HG02798 (cell line): Measurements from ENCODE around the gene LRP1B.
"Not testable (repeated sequence)": the region's sequence is repeated elsewhere in the genome, so short reads cannot be mapped to it uniquely, and the experiment has no call there.

ENCODE experiments used
- ATAC-seq: cut with Tn5 transposase; IDR thresholded peaks from one replicate; pipeline ENCODE4 v1.9.1; 2021; ENCODE audit warnings: mild to moderate bottlenecking; ENCODE audit not compliant: unreplicated experiment, poor library complexity

Gene LRP1B

DNA sequence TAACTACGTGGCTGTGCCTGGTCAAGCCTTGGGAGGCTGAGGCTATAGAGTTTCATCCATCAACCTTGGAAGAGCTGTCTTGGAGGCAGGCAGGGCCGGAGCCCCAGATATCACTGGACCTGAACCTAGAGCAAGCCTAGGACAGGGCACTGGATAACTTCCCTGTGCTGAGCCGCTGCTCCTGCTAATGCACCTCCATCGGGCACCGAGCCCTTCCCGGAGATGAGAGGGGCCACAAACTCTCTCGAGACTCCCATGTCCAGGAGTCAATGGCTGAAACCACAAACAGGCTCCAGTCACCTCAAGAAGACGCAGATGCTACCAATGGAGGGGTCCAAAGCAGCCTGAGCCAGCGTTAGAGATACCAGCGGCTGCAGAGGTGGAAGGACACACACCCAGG is 866.0 kb downstream of the LRP1B start:
- no peak for ATAC-seq

DNA sequence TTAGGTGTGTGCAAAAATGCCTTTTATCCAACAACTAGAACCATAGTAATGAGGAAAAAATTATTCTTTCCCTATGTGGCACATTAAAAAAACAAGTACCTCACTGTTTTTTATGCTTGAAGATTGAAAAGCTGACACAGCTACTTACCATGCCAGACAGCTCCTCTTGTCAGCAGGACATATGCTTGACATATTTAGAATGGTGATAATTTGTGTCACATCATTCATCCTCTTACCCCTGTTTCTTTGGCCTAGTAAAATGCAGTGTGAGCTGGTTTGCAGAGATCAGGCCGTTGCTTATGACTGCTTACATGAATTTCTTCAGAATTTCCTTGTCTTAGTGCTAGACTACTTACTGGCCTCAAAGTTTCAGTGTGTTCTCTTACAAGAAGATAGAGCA is 869.9 kb downstream of the LRP1B start:
- no peak for ATAC-seq

DNA sequence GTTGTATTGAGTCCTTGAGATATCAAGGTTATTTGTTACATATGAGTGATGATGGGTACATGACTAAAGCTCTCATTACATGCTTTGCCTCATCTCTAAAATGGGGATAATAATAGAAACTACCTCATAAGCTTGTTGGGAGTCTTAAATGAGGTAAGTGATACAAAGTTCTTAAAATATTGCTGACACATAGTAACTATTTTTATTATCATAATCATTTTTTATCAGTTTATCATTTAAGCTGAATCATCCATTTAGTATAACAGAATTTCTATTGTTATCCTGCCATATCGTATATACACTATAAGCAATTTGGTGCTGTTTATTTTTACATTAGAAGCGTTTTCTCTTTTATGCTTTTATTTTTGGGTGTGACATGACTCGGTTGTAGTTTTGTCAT is 871.1 kb downstream of the LRP1B start:
- ATAC-seq, result no peak

GRCh38 chr2:141242008-141242407 is 888.8 kb downstream of the LRP1B start:
- no peak for ATAC-seq

GRCh38 chr2:141226560-141226959 is 904.3 kb downstream of the LRP1B start:
- ATAC-seq, result no peak

DNA sequence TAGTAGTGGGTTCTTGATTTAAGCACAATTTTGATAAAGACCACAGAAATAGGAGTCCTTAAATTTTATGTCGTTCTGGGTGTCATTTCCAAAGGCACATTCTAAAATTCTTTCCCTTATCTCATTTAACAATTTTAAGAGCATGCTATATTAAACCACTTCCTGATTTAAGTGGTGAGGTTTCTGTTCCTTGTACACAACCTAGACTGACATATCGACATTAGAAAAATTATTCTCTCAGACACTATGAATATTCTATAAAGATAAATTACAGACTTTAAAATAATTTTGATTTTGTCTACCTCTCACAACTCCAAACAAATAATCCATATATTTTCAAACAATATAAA is 923.8 kb downstream of the LRP1B start:
- no peak for ATAC-seq

DNA sequence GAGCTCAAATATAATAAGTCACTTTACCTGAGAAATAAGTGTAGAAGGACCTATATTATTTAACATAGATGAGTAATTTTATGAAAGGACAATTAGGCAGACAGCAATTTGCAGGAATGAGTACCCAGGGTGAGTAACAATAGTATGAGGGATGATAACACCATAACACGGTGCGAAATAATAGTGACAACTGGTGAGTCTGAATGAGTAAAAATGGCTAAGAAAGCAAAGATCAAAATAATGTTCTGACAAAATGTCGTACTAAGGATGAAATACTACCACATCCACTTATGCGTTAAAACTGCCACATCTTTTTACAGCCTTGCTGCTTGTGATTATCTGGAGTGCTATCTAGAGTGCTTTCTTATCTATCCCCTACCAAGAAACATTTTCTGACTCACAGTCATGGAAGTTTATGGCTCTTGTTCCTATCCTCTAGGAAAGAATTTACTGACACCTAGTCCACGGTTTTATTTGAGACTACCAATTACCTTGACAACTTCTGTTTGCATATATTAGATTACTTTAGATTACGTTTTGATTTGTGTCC is 929.7 kb downstream of the LRP1B start:
- ATAC-seq, result no peak

GRCh38 chr2:141200191-141200590 is 930.6 kb downstream of the LRP1B start:
- no peak for ATAC-seq

GRCh38 chr2:141199711-141200110 is 931.1 kb downstream of the LRP1B start:
- ATAC-seq, result no peak

DNA sequence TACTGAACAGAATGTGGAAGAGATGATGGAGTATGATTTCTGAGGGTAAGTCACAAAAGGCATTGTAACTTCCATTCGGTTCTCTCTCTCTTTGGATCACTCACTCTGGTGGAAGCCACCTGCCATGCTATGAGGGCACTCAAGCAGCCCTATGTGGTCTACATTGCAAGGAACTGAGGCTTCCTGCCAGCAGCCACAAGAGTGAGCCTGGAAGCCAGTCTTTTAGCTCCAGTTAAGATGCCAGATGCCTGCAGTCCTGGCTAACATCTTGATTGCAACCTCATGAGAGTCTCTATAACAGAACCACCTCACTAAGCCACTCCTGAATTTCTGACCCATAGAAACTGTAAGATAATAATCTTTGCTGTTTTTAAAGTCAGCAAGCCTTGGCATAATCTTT is 935.7 kb downstream of the LRP1B start:
- no peak for ATAC-seq

GRCh38 chr2:141187075-141187439 is 943.8 kb downstream of the LRP1B start:
- ATAC-seq, result no peak

GRCh38 chr2:141186413-141187074 is 944.3 kb downstream of the LRP1B start:
- no peak for ATAC-seq

- no peak for ATAC-seq
Measured at GRCh38 chr2:141182246-141182645, 948.6 kb downstream of the LRP1B start.

- ATAC-seq, result not testable (repeated sequence)
Measured at GRCh38 chr2:141169117-141169516, 961.7 kb downstream of the LRP1B start.

GRCh38 chr2:141162314-141162713 is 968.5 kb downstream of the LRP1B start:
- ATAC-seq, result no peak

- ATAC-seq, result no peak
Measured at GRCh38 chr2:141151611-141152286, 979.1 kb downstream of the LRP1B start.

DNA sequence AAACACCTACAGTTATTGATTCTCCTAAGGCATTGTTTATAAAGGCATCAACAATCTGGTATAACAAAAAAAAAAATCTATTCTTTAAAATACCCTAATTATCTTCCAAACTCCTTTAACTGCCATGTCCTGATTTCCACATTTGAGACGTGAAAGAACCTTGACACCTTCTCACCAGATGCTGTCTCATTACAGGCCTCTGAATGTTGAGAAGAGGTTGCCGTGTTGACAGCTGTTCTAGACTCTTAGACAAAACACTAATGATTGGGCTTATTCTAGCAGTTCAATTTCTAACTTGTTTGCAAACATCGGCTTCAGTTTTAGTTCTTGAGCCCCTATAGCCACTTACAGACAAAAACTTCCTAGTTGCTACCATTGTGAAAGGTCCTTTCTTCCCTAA is 988.8 kb downstream of the LRP1B start:
- ATAC-seq, result no peak

- no peak for ATAC-seq
Measured at GRCh38 chr2:141137122-141137693, 993.6 kb downstream of the LRP1B start.

DNA sequence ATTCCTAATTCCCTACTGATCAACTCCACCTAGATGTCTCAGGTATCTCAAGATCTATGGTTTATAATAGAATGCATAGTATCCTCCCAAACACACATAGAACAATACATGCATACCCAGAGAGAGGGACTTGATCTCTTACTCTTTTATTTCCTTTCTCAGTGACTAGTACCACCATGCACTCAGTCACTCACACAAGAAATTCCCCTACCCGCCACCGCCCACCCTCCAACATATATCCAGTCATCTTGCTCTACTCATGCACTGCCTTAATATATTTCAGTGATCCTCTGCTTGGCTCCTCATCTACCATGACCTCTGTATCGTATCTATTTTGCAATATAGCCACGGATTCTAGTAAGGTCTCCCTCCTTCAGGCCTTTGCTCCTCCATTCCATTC is 996.9 kb downstream of the LRP1B start:
- ATAC-seq, result no peak

- ATAC-seq, result no peak
Measured at GRCh38 chr2:141125432-141125831, 1005.4 kb downstream of the LRP1B start.

DNA sequence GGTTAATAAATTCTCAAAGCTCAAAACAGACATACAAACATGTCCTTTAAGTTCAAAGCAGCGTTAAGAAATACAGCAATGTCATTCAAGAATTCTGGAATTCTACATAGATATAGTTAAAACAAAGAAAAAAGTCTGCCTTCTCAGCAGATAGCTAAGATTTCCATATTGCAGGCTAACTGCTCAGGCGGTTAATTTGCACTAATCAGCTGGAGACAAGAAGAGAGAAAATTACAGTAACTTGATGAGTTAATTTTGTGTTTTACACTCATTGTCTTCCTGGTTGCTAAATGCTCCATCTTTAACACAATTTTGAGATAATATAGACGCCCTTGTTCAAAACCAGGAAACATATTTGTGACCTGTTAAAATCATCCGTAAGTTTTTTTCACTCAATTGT is 1012.0 kb downstream of the LRP1B start:
- no peak for ATAC-seq

GRCh38 chr2:141113301-141113700 is 1017.5 kb downstream of the LRP1B start:
- no peak for ATAC-seq
